Measurements from ENCODE around the gene BAX. TPM values are rescaled to one million over a fixed set of nuclear protein-coding genes. Genes with fewer than 3 reads are reported as not detected.

BAX gene
- polyA plus RNA-seq, 12 donors = 28.4 to 50.9 (median 34.7) TPM; not detected in 1

GRCh38 chr19:49006905-49007304, 52.2 kb downstream of the BAX start:
- no peak for DNase-seq

- DNase-seq = no peak
Observed at GRCh38 chr19:49009828-49010227, 55.2 kb downstream of the BAX start.

GRCh38 chr19:49010453-49010852, 55.8 kb downstream of the BAX start:
- no peak for DNase-seq

GRCh38 chr19:49011194-49011593, 56.5 kb downstream of the BAX start:
- DNase-seq = no peak

Other genes starting within 250 kb of the BAX start
- 100 to 1,000 TPM in 5 of 12 donors, 10 to 100 TPM in 6, not detected in 1; 56.7 to 184 (median 98.5) TPM for gene MAMSTR, start 235.2 kb upstream of the BAX start, polyA plus RNA-seq (ENCODE audit: insufficient read length in 12 of 12)
- gene RASIP1, start 214.3 kb upstream of the BAX start, polyA plus RNA-seq (ENCODE audit: insufficient read length in 12 of 12) = 10 to 100 TPM in 11 of 12 donors, not detected in 1; 15.1 to 39.6 (median 22.0) TPM
- gene IZUMO1, start 208.0 kb upstream of the BAX start, polyA plus RNA-seq (ENCODE audit: insufficient read length in 12 of 12) = 1 to 10 TPM in 5 of 12 donors, under 1 TPM in 5, not detected in 2; 0.43 to 2.2 (median 1.1) TPM
- gene FUT1, start 202.2 kb upstream of the BAX start, polyA plus RNA-seq (ENCODE audit: insufficient read length in 12 of 12) = 1 to 10 TPM in 9 of 12 donors, under 1 TPM in 1, not detected in 2; 0.95 to 1.7 (median 1.4) TPM
- not detected for gene FGF21, start 199.4 kb upstream of the BAX start, polyA plus RNA-seq (ENCODE audit: insufficient read length in 12 of 12)
- 10 to 100 TPM in 11 of 12 donors, not detected in 1; 17.4 to 25.4 (median 20.7) TPM for gene BCAT2, start 143.8 kb upstream of the BAX start, polyA plus RNA-seq (ENCODE audit: insufficient read length in 12 of 12)
- gene HSD17B14, start 118.4 kb upstream of the BAX start, polyA plus RNA-seq (ENCODE audit: insufficient read length in 12 of 12) = 1 to 10 TPM in 10 of 12 donors, not detected in 2; 2.5 to 4.8 (median 3.1) TPM
- gene PLEKHA4, start 86.3 kb upstream of the BAX start, polyA plus RNA-seq (ENCODE audit: insufficient read length in 12 of 12) = 10 to 100 TPM in 11 of 12 donors, not detected in 1; 24.6 to 41.2 (median 30.4) TPM
- gene PPP1R15A, start 82.5 kb upstream of the BAX start, polyA plus RNA-seq (ENCODE audit: insufficient read length in 12 of 12) = 100 to 1,000 TPM in 1 of 12 donors, 10 to 100 TPM in 10, not detected in 1; 36.2 to 100 (median 59.0) TPM
- under 1 TPM in 7 of 12 donors, not detected in 5; 0.09 to 0.83 (median 0.14) TPM for gene TULP2, start 56.1 kb upstream of the BAX start, polyA plus RNA-seq (ENCODE audit: insufficient read length in 12 of 12)
- 100 to 1,000 TPM in 11 of 12 donors, not detected in 1; 114 to 175 (median 139) TPM for gene NUCB1, start 54.6 kb upstream of the BAX start, polyA plus RNA-seq (ENCODE audit: insufficient read length in 12 of 12)
- under 1 TPM in 9 of 12 donors, not detected in 3; 0.14 to 0.68 (median 0.37) TPM for gene DHDH, start 21.2 kb upstream of the BAX start, polyA plus RNA-seq (ENCODE audit: insufficient read length in 12 of 12)
- 1,000 to 10,000 TPM in 1 of 12 donors, 100 to 1,000 TPM in 10, not detected in 1; 466 to 1,078 (median 553) TPM for gene FTL, start 10.4 kb downstream of the BAX start, polyA plus RNA-seq (ENCODE audit: insufficient read length in 12 of 12)
- 100 to 1,000 TPM in 1 of 12 donors, 10 to 100 TPM in 10, not detected in 1; 51.4 to 109 (median 87.1) TPM for gene GYS1, start 38.4 kb downstream of the BAX start, polyA plus RNA-seq (ENCODE audit: insufficient read length in 12 of 12)
- 10 to 100 TPM in 11 of 12 donors, not detected in 1; 43.6 to 61.1 (median 49.2) TPM for gene RUVBL2, start 39.0 kb downstream of the BAX start, polyA plus RNA-seq (ENCODE audit: insufficient read length in 12 of 12)
- not detected for gene LHB, start 62.2 kb downstream of the BAX start, polyA plus RNA-seq (ENCODE audit: insufficient read length in 12 of 12)
- 1 to 10 TPM in 1 of 12 donors, under 1 TPM in 2, not detected in 9; 0.30 to 2.1 (median 0.59) TPM for gene CGB3, start 69.5 kb downstream of the BAX start, polyA plus RNA-seq (ENCODE audit: insufficient read length in 12 of 12)
- gene CGB2, start 77.0 kb downstream of the BAX start, polyA plus RNA-seq (ENCODE audit: insufficient read length in 12 of 12) = not detected
- gene CGB1, start 82.0 kb downstream of the BAX start, polyA plus RNA-seq (ENCODE audit: insufficient read length in 12 of 12) = under 1 TPM in 1 of 12 donors, not detected in 11; 0.30 TPM
- gene CGB5, start 89.0 kb downstream of the BAX start, polyA plus RNA-seq (ENCODE audit: insufficient read length in 12 of 12) = under 1 TPM in 5 of 12 donors, not detected in 7; 0.17 to 0.92 (median 0.48) TPM
- 1 to 10 TPM in 1 of 12 donors, under 1 TPM in 6, not detected in 5; 0.27 to 1.2 (median 0.71) TPM for gene CGB8, start 94.2 kb downstream of the BAX start, polyA plus RNA-seq (ENCODE audit: insufficient read length in 12 of 12)
- 1 to 10 TPM in 4 of 12 donors, under 1 TPM in 6, not detected in 2; 0.33 to 2.1 (median 0.84) TPM for gene CGB7, start 102.9 kb downstream of the BAX start, polyA plus RNA-seq (ENCODE audit: insufficient read length in 12 of 12)
- 10 to 100 TPM in 1 of 12 donors, 1 to 10 TPM in 9, not detected in 2; 2.4 to 14.8 (median 5.4) TPM for gene NTF4, start 109.9 kb downstream of the BAX start, polyA plus RNA-seq (ENCODE audit: insufficient read length in 12 of 12)
- gene KCNA7, start 117.8 kb downstream of the BAX start, polyA plus RNA-seq (ENCODE audit: insufficient read length in 12 of 12) = 10 to 100 TPM in 3 of 12 donors, 1 to 10 TPM in 8, not detected in 1; 2.3 to 13.2 (median 8.1) TPM
- 100 to 1,000 TPM; 167 to 329 (median 191) TPM for gene SNRNP70, start 130.6 kb downstream of the BAX start, polyA plus RNA-seq (ENCODE audit: insufficient read length in 12 of 12)
- 10 to 100 TPM in 6 of 12 donors, 1 to 10 TPM in 4, not detected in 2; 9.1 to 14.9 (median 11.5) TPM for gene LIN7B, start 159.5 kb downstream of the BAX start, polyA plus RNA-seq (ENCODE audit: insufficient read length in 12 of 12)
- 1 to 10 TPM in 2 of 12 donors, under 1 TPM in 8, not detected in 2; 0.25 to 1.3 (median 0.53) TPM for gene C19orf73, start 164.3 kb downstream of the BAX start, polyA plus RNA-seq (ENCODE audit: insufficient read length in 12 of 12)
- gene PPFIA3, start 164.7 kb downstream of the BAX start, polyA plus RNA-seq (ENCODE audit: insufficient read length in 12 of 12) = 10 to 100 TPM in 1 of 12 donors, 1 to 10 TPM in 10, not detected in 1; 4.0 to 38.2 (median 5.9) TPM
- 100 to 1,000 TPM in 10 of 12 donors, 10 to 100 TPM in 1, not detected in 1; 66.9 to 170 (median 128) TPM for gene HRC, start 200.5 kb downstream of the BAX start, polyA plus RNA-seq (ENCODE audit: insufficient read length in 12 of 12)
- 10 to 100 TPM in 11 of 12 donors, not detected in 1; 21.5 to 51.8 (median 32.3) TPM for gene TRPM4, start 202.9 kb downstream of the BAX start, polyA plus RNA-seq (ENCODE audit: insufficient read length in 12 of 12)